EL (cell line): ENCODE results near the gene MMP3.
A peak's percentile ranks its signal among the peaks of the same experiment; 100 is the strongest.
"Not testable (repeated sequence)": the region's sequence is repeated elsewhere in the genome, so short reads cannot be mapped to it uniquely, and the experiment has no call there.

Experiments
- DNase-seq: peaks from one replicate; pipeline ENCODE4 v3.0.0-alpha.2; 2016

The MMP3 gene

GRCh38 chr11:102843489-102843888, at the start of gene MMP3:
Gene MMP3 (minus strand): TSS chr11:102843609. CDS start chr11:102843546, 63 bp downstream.
- DNase-seq = peak; percentile 84

- peak; percentile 21 for DNase-seq
Observed at GRCh38 chr11:102891736-102892135, 48.3 kb upstream of the MMP3 start.

GRCh38 chr11:102886999-102887398, 43.6 kb upstream of the MMP3 start:
- no peak for DNase-seq

- peak; percentile 14 for DNase-seq
Observed at GRCh38 chr11:102883141-102883540, 39.7 kb upstream of the MMP3 start.

GRCh38 chr11:102882389-102883024, 39.1 kb upstream of the MMP3 start:
- DNase-seq = peak; percentile 60

- DNase-seq = no peak
Observed at GRCh38 chr11:102879801-102880200, 36.4 kb upstream of the MMP3 start.

GRCh38 chr11:102878595-102878994, 35.2 kb upstream of the MMP3 start:
- no peak for DNase-seq

GRCh38 chr11:102874852-102875251, 31.4 kb upstream of the MMP3 start, which contains the start of gene MMP12:
Gene MMP12 (minus strand): TSS chr11:102874982. CDS start chr11:102874937, 45 bp downstream.
- no peak for DNase-seq

- not testable (repeated sequence) for DNase-seq
Observed at GRCh38 chr11:102869354-102869964, 26.1 kb upstream of the MMP3 start.

- peak; percentile 63 for DNase-seq
Observed at GRCh38 chr11:102868339-102868738, 24.9 kb upstream of the MMP3 start.

- DNase-seq = no peak
Observed at GRCh38 chr11:102864724-102865123, 21.3 kb upstream of the MMP3 start.

- no peak for DNase-seq
Observed at GRCh38 chr11:102853956-102854355, 10.5 kb upstream of the MMP3 start.

GRCh38 chr11:102853055-102853454, 9.6 kb upstream of the MMP3 start:
- DNase-seq = no peak

GRCh38 chr11:102850973-102851745, 7.8 kb upstream of the MMP3 start:
- DNase-seq = peak; percentile 96

- peak; percentile 88 for DNase-seq
Observed at GRCh38 chr11:102849311-102849710, 5.9 kb upstream of the MMP3 start.

GRCh38 chr11:102846292-102846691, 2.9 kb upstream of the MMP3 start:
- peak; percentile 53 for DNase-seq

GRCh38 chr11:102842930-102843329, 479 bp downstream of the MMP3 start:
- no peak for DNase-seq

GRCh38 chr11:102840018-102840417, 3.4 kb downstream of the MMP3 start:
- no peak for DNase-seq

- DNase-seq = no peak
Observed at GRCh38 chr11:102837646-102838045, 5.8 kb downstream of the MMP3 start.

GRCh38 chr11:102837156-102837555, 6.3 kb downstream of the MMP3 start:
- no peak for DNase-seq

- peak; percentile 62 for DNase-seq
Observed at GRCh38 chr11:102836290-102836875, 7.0 kb downstream of the MMP3 start.

- no peak for DNase-seq
Observed at GRCh38 chr11:102833731-102834130, 9.7 kb downstream of the MMP3 start.

GRCh38 chr11:102832612-102833011, 10.8 kb downstream of the MMP3 start:
- DNase-seq = no peak
